HUDEP-2 (cell line): ENCODE data around the gene SMPD4.
"Not testable (repeated sequence)": the region's sequence is repeated elsewhere in the genome, so short reads cannot be mapped to it uniquely, and the experiment has no call there.

Experiments
- DNase-seq, 76 experiments: peaks; one replicate each; lab custom pipeline; 2025; ENCODE audit not compliant: unreplicated experiment in 76 of 76; lab: John Stamatoyannopoulos, UW

SMPD4 gene

GRCh38 chr2:130187268-130187667 lies 5.9 kb upstream of the SMPD4 start:
- DNase-seq, result no peak

GRCh38 chr2:130186391-130186790 lies 5.0 kb upstream of the SMPD4 start:
- DNase-seq, result no peak

- DNase-seq, result no peak
These were observed 4.5 kb upstream of the SMPD4 start for GRCh38 chr2:130185896-130186295.

- no peak for DNase-seq
These were observed 4.0 kb upstream of the SMPD4 start for GRCh38 chr2:130185436-130185835.

GRCh38 chr2:130183512-130184373 lies 2.3 kb upstream of the SMPD4 start:
- peak in 30 of 76 experiments; percentile 1 to 49 (median 16) for DNase-seq

- DNase-seq, result peak in 2 of 76 experiments; percentile 8 to 14
These were observed 1.6 kb upstream of the SMPD4 start for GRCh38 chr2:130182826-130183511.

GRCh38 chr2:130181880-130182682 lies 679 bp upstream of the SMPD4 start, which contains the start of gene MZT2B:
Gene MZT2B, plus strand, starts transcription at chr2:130182262. Its CDS starts 21 bp downstream, at chr2:130182283.
- DNase-seq, result peak in 74 of 76 experiments; percentile 30 to 91 (median 81)

- DNase-seq, result not testable (repeated sequence)
These were observed 738 bp downstream of the SMPD4 start for GRCh38 chr2:130180404-130181324.

GRCh38 chr2:130174866-130175265 lies 6.5 kb downstream of the SMPD4 start:
- not testable (repeated sequence) for DNase-seq

- DNase-seq, result no peak
These were observed 11.5 kb downstream of the SMPD4 start for GRCh38 chr2:130169896-130170295.

- DNase-seq, result not testable (repeated sequence)
These were observed 12.2 kb downstream of the SMPD4 start for GRCh38 chr2:130169163-130169562.

- DNase-seq, result not testable (repeated sequence)
These were observed 14.8 kb downstream of the SMPD4 start for GRCh38 chr2:130166611-130167010.

GRCh38 chr2:130165293-130166016 lies 15.9 kb downstream of the SMPD4 start:
- DNase-seq, result no peak

- DNase-seq, result no peak
These were observed 18.4 kb downstream of the SMPD4 start for GRCh38 chr2:130162968-130163367.

- DNase-seq, result not testable (repeated sequence)
These were observed 18.9 kb downstream of the SMPD4 start for GRCh38 chr2:130162486-130162885.

- DNase-seq, result peak in 24 of 76 experiments; percentile 1 to 65 (median 16)
These were observed 20.3 kb downstream of the SMPD4 start for GRCh38 chr2:130160838-130161705.

- no peak for DNase-seq
These were observed 21.3 kb downstream of the SMPD4 start for GRCh38 chr2:130160131-130160530.

- DNase-seq, result not testable (repeated sequence)
These were observed 22.0 kb downstream of the SMPD4 start for GRCh38 chr2:130159376-130159775.
